HG02884 (cell line): ENCODE data around the gene CHGA.

ENCODE experiments used
- ATAC-seq: cut with Tn5 transposase; IDR thresholded peaks from one replicate; pipeline ENCODE4 v1.9.1; 2021; ENCODE audit warnings: mild to moderate bottlenecking, moderate library complexity; ENCODE audit not compliant: unreplicated experiment

The CHGA gene

GRCh38 chr14:92929689-92930608 is 7.0 kb downstream of the CHGA start:
- ATAC-seq, result no peak

- ATAC-seq, result no peak
These were observed 8.0 kb downstream of the CHGA start for GRCh38 chr14:92930737-92931602.

- ATAC-seq, result no peak
These were observed 8.9 kb downstream of the CHGA start for GRCh38 chr14:92931681-92932447.

- no peak for ATAC-seq
These were observed 9.8 kb downstream of the CHGA start for GRCh38 chr14:92932448-92933395.

- no peak for ATAC-seq
These were observed 10.5 kb downstream of the CHGA start for GRCh38 chr14:92933481-92933880.

GRCh38 chr14:92934196-92935085 is 11.5 kb downstream of the CHGA start:
- no peak for ATAC-seq

- ATAC-seq, result no peak
These were observed 12.5 kb downstream of the CHGA start for GRCh38 chr14:92935446-92935845.

GRCh38 chr14:92936085-92936484 is 13.1 kb downstream of the CHGA start:
- ATAC-seq, result no peak

- ATAC-seq, result no peak
These were observed 14.3 kb downstream of the CHGA start for GRCh38 chr14:92937051-92937937.

- ATAC-seq, result no peak
These were observed 15.4 kb downstream of the CHGA start for GRCh38 chr14:92938235-92938875.

GRCh38 chr14:92938890-92939671 is 16.1 kb downstream of the CHGA start:
- ATAC-seq, result no peak

- ATAC-seq, result no peak
These were observed 16.7 kb downstream of the CHGA start for GRCh38 chr14:92939699-92940098.

- no peak for ATAC-seq
These were observed 17.6 kb downstream of the CHGA start for GRCh38 chr14:92940543-92940942.

- ATAC-seq, result no peak
These were observed 18.6 kb downstream of the CHGA start for GRCh38 chr14:92941531-92941930.

- ATAC-seq, result no peak
These were observed 19.2 kb downstream of the CHGA start for GRCh38 chr14:92942136-92942535.

GRCh38 chr14:92942576-92942975 is 19.6 kb downstream of the CHGA start:
- ATAC-seq, result no peak
